ENCODE results near the gene VCP.

Gene VCP

DNA sequence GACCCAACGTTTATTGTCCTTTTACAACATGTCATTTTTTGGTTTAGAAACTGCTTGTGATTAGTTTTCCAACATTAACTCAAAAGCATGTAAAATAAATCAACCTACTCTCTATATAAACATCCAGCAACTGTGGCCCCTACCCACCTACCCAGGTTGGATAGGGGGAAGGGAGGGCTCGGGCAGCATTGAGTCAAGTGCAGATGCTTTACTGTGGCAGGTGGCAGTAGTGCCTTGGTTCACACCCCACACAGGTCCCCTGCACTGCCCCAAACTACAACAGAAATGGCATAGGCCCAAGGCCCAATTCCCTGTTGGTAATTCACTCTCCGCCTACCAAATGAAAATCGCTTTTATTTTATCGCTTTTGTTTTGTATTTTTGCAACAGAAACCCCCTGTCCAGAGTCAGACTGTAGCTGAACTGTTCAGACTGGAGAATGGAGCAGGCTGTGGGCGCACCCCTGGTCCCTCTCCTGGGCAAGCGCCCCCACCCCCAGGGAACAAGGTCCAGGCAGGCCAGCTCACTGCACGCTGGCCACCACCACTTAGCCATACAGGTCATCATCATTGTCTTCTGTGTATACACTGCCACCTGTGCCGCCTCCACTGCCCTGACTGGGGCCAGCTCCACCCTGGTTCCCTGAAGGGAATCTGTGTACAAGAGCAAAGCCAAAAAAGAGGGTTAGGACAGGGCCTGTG lies 15.7 kb downstream of the VCP start:
- Histone ChIP-seq H3K9me2 (replicated peaks; ENCODE audit: insufficient read depth, low read length) (no peaks in the 10 kb centered on the region), H3K9me3 (ENCODE audit: insufficient read depth, low read length) (no peaks in the 10 kb centered on the region), H3K27ac (ENCODE audit: low read depth, low read length) (no peak overlapping the region), H4K20me1 (ENCODE audit: low read depth, low read length) (no peaks in the 10 kb centered on the region), H3K27me3 (ENCODE audit: low read length) (no peaks in the 10 kb centered on the region), H3K4me3 (ENCODE audit: insufficient read depth, low read length, poor library complexity, severe bottlenecking) (no peak overlapping the region), H3K4me2 (ENCODE audit: low read depth, low read length, poor library complexity, severe bottlenecking) (no peak overlapping the region), H2AFZ (ENCODE audit: low read depth, low read length, severe bottlenecking) (no peak overlapping the region), H3K36me3 (ENCODE audit: low read length) (peaks cover 45% of the 10 kb centered on the region), H3K79me2 (ENCODE audit: insufficient read depth, low read length) (no peaks in the 10 kb centered on the region), H3F3A (ENCODE audit: insufficient read depth) (peaks cover 6% of the 10 kb centered on the region; the same call in 1 of the 2 replicates), H3K9ac (ENCODE audit: low read length) (no peak overlapping the region)
- TF ChIP-seq EZH2phosphoT487 (conservative IDR thresholded peaks at IDR 0.05; ENCODE audit: low read length) (no peak), CTCF (IDR thresholded peaks at IDR 0.05; ENCODE audit: insufficient read depth, low read length, poor library complexity, severe bottlenecking) (no peak)

DNA sequence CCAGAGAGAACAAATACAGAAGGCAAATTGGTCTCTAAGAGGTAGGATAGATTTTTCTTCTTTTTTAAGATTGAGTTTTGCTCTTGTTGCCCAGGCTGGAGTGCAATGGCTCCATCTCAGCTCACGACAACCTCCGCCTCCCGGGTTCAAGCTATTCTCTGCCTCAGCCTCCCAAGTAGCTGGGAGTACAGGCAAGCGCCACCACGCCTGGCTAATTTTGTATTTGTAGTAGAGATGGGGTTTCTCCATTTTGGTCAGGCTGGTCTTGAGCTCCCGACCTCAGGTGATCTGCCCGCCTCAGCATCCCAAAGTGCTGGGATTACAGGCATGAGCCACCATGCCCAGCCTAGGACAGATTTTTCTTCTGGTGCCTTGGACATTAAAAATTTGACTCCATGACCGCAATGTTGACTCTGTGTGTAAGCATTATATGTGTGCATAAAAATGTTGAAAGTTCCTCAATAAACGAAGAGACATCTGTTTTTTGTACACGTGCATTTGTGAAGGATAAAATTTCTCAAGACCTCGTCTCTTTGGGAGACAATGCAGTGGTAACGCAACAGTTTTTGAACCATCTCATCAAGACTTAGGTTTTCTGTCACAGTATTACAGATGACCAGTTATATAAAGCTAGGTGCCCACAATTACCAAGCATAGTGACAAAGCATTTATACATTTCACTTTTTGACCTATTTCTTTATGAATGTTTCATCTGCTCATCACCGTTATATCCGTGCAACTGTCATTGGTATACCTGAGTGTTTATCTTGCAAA lies 17.4 kb downstream of the VCP start:
- Histone ChIP-seq H3K79me2 (ENCODE audit: insufficient read depth, low read length) (no peaks in the 10 kb centered on the region), H3K4me2 (ENCODE audit: low read depth, low read length, poor library complexity, severe bottlenecking) (no peak overlapping the region), H3F3A (ENCODE audit: insufficient read depth) (peaks cover 6% of the 10 kb centered on the region; the same call in 1 of the 2 replicates), H4K20me1 (ENCODE audit: low read depth, low read length) (no peaks in the 10 kb centered on the region), H3K27me3 (ENCODE audit: low read length) (no peaks in the 10 kb centered on the region), H3K9ac (ENCODE audit: low read length) (no peak overlapping the region), H3K4me3 (ENCODE audit: insufficient read depth, low read length, poor library complexity, severe bottlenecking) (no peak overlapping the region), H2AFZ (ENCODE audit: low read depth, low read length, severe bottlenecking) (no peak overlapping the region), H3K36me3 (ENCODE audit: low read length) (peaks cover 29% of the 10 kb centered on the region; the same call in 1 of the 2 replicates), H3K9me3 (ENCODE audit: insufficient read depth, low read length) (no peaks in the 10 kb centered on the region), H3K27ac (ENCODE audit: low read depth, low read length) (no peak overlapping the region), H3K9me2 (replicated peaks; ENCODE audit: insufficient read depth, low read length) (no peaks in the 10 kb centered on the region)
- TF ChIP-seq CTCF (IDR thresholded peaks at IDR 0.05; ENCODE audit: insufficient read depth, low read length, poor library complexity, severe bottlenecking) (no peak), EZH2phosphoT487 (conservative IDR thresholded peaks at IDR 0.05; ENCODE audit: low read length) (no peak)

DNA sequence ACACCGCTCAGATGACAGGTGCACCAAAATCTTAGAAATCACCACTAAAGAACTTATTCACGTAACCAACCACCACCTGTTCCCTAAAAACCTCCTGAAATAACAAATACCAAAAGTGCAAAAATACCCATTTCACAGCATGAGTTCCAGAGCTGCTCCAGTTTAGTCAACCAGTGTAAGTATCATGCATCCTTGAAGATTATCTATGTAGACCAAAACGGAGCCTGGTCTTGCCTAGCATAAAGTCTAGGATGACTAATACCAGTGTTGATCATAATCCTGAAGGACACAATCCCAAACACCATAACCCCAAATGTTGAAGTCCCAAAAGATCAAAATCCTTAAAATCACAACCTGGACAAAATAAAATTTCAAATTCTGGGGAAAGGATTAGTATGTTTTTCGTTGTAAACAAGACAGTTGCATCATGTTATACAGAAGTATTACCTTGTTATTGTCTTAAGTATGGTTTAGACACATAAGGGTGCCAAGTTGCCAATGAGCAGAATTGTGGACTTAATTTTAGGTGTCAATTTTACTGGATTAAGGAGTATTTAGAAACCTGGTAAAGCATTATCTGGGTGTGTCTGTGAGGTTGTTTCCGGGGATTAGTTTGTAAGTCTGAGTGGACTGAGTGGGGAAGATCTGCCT lies 18.1 kb downstream of the VCP start:
- Histone ChIP-seq H3K4me2 (ENCODE audit: low read depth, low read length, poor library complexity, severe bottlenecking) (no peak overlapping the region), H3K9me2 (replicated peaks; ENCODE audit: insufficient read depth, low read length) (no peaks in the 10 kb centered on the region), H4K20me1 (ENCODE audit: low read depth, low read length) (no peaks in the 10 kb centered on the region), H3K4me3 (ENCODE audit: insufficient read depth, low read length, poor library complexity, severe bottlenecking) (no peak overlapping the region), H3K79me2 (ENCODE audit: insufficient read depth, low read length) (no peaks in the 10 kb centered on the region), H3K9ac (ENCODE audit: low read length) (no peak overlapping the region), H3K27ac (ENCODE audit: low read depth, low read length) (no peak overlapping the region), H3F3A (ENCODE audit: insufficient read depth) (peaks cover 6% of the 10 kb centered on the region; the same call in 1 of the 2 replicates), H3K36me3 (ENCODE audit: low read length) (peaks cover 23% of the 10 kb centered on the region; the same call in 1 of the 2 replicates), H2AFZ (ENCODE audit: low read depth, low read length, severe bottlenecking) (no peak overlapping the region), H3K27me3 (ENCODE audit: low read length) (no peaks in the 10 kb centered on the region), H3K9me3 (ENCODE audit: insufficient read depth, low read length) (no peaks in the 10 kb centered on the region)
- TF ChIP-seq EZH2phosphoT487 (conservative IDR thresholded peaks at IDR 0.05; ENCODE audit: low read length) (no peak), CTCF (IDR thresholded peaks at IDR 0.05; ENCODE audit: insufficient read depth, low read length, poor library complexity, severe bottlenecking) (no peak)
